GM19239 (cell line): ENCODE results near the gene EFCAB7.

Experiments
- DNase-seq: peaks from one replicate; pipeline ENCODE4 v3.0.0; 2011; ENCODE audit warnings: low spot score; ENCODE audit not compliant: insufficient read length
- FAIRE-seq: peaks from 2 replicates; lab custom pipeline; 2011; peaks lifted over from hg19 to GRCh38; lab: Jason Lieb, UNC

Gene EFCAB7

DNA sequence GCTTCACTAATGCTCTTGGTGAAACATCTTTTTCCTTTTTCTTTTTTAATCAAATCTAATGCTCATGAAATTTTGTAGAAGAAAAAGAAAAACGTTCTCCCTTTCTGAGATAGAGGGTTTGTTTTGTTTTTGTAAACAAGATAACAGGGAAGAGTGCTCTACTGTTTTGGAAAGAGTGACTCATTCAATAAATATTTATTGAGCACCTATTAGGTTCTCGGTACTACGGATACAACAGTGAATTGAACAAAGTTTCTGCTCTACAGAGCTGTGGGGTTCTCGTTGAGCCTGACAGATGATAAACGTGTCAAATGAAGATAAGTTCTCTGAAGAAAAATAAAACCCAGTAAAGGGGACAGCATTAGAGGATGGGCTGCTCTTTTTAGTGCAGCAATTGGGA, 76.9 kb downstream of the EFCAB7 start:
- FAIRE-seq = no peak
- no peak for DNase-seq

DNA sequence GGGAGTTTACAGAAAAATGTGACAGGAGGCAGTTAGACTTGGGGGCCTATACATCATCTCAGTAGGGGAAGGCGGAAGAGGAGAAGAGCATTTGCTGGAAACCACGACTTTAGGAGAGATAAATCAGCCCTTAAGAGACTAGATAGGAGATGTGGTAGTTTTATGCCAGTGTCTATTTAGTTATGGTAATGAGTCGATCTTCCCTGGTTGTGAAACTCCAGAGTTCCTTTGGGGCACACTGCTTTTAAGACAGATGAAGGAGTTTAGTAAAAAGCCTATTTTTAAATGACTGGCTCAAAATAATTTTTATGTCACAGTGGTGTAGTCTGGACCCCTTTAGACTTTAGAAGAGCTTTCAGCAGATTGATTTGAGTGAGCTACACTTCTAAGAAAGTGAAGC, 77.7 kb downstream of the EFCAB7 start:
- DNase-seq = no peak
- no peak for FAIRE-seq

DNA sequence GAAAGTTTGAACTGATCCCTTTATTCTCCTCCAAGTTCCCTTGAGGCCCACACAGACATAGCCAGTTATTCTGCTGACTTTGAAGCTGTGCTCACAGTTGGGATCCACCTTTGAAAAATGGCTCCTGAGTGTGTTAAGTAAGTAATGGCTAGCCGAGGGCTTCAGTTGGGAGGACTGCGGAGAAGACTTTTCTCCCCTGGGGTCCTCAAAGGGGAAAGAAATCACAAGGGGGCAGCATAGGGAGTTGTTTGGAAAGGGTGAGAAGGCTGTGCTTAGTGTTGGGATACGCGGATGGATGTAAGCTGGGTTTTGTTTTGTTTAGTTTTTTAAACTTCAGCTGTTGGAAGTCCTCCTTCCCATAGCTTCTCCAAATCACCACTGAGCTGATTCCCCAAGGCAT, 78.1 kb downstream of the EFCAB7 start:
- no peak for FAIRE-seq
- no peak for DNase-seq

DNA sequence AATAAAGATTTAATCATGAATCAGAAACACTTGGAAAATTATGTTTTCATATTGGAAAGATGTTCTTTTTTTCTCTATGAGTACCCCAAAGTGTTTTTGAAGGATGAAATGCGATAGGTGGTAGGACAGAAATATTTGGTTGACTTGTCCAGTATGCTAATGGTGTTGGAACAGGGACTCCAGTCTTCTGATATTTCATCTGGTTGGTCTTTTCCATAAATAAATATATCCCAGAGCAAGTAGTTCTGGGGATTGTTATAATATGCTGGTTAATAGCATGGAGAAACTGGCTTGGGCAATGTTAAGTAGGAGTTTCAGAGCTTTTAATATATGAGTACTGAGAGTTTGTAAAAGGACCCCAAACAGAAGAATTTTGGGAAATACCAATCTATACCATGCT, 78.6 kb downstream of the EFCAB7 start:
- no peak for FAIRE-seq
- DNase-seq = no peak

DNA sequence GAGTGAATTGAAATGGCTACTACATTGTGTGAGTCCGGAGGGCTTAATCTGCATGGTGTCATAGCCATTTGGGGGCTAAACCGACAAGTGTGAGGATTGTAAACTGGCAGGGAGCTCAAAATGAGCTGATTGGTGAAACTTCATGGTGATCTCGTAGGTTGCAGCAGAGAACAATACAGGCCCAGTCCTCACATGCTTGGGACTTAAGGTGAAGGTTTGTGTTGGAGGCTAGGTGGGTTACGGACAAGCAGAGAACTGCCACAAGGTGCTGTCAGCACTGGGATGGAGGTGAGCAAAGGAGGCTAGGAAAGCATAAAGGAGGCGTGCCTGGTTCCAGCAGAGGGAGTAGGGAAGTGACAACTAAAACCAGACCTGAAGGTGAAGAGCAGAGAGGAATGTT, 79.3 kb downstream of the EFCAB7 start:
- DNase-seq = no peak
- FAIRE-seq = no peak

DNA sequence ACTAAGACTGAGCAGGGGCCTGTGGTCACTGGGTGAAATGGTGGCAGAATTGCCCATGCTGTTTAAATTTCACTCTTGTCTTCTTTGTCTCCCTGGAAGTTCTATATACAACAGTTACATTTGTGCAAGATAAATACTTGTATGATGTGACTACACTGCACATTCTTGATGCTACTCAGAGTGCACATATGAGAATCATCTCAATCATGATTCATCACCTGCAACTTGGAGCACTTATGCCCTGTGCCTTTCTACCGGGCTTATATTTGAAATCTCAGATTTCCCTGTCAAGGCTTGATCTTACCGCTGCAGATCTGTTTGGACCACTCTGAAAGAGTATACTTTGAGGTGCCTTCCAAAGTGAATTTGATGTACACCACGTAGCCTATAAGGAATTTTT, 80.5 kb downstream of the EFCAB7 start:
- no peak for FAIRE-seq
- DNase-seq = no peak

DNA sequence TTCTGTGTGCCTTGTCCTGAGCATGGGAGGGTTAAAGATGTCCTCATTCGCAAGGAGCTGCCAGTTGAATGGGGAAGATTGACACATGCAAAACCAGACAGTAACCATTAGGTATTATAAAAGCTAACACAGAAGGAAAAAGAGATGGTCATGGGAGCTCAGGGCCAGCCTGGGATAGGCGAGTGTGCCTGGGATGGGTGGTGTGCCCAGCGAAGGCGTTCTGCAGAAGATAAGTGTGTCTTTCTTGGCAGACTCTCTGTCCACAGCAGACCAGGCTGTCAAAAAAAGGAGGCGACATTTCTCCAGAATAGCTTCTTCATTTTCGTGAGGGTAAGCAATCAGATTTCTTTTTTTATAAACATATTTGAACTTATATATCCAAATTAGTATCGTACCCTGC, 84.0 kb downstream of the EFCAB7 start:
- no peak for FAIRE-seq
- no peak for DNase-seq

DNA sequence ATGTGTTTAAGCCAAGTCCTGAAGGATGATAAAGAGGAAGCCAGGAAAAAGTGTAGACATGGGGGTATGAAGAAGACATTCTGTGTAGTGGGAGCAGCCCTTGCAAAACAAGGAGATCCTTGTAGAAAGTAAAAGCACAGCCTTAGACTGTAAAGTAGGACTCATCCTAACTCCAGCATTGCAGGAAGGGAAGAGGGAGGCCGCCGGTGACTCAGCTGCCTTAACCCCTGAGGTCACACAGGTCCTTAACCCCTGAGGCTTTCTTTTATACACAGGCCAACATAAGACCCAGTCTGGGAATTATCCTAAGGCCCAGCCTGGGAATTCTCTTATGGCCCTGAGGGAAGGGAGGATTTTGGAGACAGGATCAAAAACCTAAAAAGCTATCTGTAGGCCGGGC, 87.9 kb downstream of the EFCAB7 start:
- FAIRE-seq (no peak), DNase-seq (no peak)

DNA sequence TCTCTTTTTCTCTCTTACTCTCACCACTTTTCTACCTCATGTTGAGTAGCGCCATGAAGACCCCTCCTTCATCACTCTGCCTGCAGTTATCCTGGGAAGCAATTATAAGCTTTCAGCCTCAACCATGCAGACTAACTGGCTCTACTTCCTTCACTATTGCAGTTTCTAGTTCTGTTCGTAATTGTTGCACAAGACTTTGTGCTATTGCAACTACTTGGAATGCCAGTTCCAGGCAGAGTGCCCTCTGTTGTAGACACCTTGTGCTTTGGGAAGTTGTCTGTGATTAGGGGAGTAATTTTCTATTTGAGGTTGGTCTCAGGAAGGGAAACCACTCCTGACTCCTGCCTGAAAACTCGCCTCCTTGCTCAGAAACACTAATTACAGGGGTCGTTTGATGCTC, 89.2 kb downstream of the EFCAB7 start:
- FAIRE-seq = no peak
- no peak for DNase-seq

DNA sequence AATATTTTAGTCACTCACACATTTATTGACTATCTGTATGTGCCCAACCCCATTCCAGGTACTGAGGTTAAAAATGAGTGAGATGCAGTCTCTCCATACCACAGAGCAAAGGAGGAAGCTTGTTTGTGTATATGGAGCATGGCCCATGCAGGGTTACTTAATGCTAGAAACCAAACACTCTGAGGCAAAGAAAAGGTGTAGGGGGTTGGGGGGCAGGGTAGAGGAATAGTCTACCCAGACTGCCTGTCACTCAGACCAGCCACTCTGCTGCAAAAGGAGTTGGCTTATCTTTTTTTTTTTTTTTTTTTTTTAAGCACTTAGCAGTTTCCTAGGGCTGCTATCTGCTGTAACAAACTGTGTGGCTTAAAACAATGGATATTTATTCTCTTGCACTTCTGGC, 89.6 kb downstream of the EFCAB7 start:
- DNase-seq (no peak), FAIRE-seq (no peak)

DNA sequence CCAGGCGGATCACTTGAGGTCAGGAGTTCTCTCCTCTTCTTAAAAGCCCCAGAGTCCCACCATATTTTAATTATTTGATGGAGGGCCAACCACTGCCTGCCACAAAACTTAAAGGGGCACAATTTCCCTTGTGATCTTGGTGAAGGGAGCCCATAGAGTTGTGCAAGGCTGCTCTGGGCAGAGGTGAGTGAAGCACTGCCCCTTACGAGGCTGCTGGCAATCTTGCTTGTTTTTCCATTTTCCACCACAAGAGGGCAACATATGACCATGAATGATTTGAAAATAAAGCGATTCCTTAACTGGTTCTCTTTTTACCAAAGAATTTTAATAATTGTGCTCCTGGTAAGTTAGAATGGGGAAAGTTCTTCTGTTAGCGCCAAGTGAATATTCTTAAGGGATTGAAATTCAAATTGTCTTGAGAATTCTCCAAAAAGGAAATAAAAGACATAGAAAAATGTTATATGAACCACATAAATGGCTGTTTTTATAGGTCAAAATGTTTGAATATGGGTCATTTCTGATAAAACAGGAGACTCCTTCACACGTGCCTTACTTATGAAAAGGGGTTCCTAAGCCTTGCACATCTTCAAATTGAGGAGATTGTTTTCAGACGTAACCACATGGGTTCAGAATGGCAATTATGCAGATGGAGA, 92.6 kb downstream of the EFCAB7 start:
- peak; percentile 95 for FAIRE-seq
- DNase-seq = peak; percentile 32

DNA sequence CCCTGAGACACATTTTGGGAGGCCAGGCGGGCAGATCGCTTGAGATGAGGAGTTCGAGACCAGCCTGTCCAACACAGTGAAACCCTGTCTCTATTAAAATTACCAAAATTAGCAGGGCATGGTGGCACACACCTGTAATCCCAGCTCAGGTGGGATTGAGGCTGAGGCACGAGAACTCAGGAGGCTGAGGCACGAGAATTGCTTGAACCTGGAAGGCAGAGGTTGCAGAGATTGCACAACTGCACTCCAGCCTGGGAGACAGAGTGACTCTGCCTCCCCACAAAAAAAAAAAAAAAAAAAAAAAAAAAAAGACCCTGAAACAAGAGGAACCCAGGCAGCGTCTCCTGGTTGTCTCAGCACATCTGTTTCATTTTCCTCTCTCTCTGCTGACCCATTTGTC, 94.1 kb downstream of the EFCAB7 start:
- DNase-seq = no peak
- FAIRE-seq = no peak

DNA sequence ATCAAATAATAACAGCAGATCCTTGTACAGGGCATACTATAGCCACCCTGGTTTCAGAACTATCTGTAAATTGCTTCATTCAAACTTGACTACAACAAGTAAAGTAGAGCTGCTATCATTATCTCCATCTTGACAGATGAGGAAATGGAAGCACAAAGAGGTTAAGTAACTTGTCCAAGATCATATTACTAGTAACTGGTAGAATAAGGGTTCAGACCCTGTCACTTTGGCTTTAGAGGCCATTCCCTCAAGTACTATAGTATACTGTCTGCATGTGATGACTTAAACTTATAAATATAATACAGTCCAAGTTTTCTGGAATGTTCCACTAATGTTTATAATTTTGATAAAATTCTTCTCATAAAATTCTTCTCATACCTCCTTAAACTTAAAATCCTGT, 94.7 kb downstream of the EFCAB7 start:
- FAIRE-seq = no peak

DNA sequence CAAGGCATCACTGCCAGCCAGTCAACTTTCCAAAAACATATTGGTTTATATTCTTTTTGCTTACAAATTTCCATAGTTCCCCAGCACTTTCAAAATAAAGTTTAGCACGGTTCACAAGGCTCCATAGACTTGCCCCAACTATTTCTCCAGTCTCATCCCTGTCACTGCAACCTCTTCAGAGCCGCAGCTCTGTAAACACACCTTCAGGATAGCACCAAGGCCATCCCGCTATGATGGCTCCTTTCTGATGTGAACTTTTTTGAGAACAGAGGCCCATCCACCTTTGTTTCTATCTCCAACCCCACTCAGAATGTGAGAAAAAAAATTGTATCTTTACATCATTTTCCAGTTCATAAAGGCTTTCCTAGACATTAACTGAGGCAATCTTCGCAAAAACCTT, 96.2 kb downstream of the EFCAB7 start:
- FAIRE-seq = no peak

More for the DNA sequence above, 94.7 kb downstream of the EFCAB7 start:
- no peak for DNase-seq

DNA sequence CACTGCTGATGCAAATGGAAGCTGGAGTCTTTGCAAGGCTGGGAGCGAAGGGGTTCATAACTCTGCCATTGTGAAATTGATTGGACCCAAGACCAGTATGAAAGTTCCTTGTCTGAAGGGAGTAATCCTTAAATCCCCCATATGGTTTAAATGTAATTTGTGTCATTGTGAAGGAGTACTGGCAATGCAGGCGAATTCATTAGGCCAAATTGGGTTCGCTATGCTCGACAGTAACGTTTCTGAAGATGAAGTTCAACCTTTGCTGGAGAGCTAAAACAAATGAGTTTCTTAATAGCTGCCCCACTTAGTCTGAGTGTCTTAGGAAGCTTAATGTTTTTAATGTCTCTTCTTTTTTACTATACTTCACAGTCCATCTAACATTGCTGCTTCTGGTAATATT, 97.3 kb downstream of the EFCAB7 start:
- no peak for DNase-seq
- FAIRE-seq = no peak

More for the DNA sequence above, 96.2 kb downstream of the EFCAB7 start:
- no peak for DNase-seq

DNA sequence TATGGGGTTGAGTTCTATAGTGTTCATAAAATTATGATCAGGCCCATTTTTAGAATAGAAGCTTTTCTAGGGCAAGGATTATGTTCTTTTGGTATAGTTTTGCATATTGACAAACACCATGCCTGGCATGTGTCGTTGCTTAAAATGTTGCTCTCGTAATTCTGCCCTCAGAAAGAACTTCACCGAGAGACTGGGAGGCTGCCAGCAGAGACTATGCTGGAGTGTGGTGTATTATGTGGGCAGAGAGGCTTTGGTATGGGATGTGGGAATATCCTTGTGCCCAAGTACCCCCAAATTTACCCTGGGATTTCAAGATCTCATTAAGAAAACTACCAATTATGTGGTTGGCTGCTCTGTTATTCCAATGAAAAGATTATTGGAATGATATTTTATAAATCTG, 97.8 kb downstream of the EFCAB7 start:
- no peak for DNase-seq
- no peak for FAIRE-seq

DNA sequence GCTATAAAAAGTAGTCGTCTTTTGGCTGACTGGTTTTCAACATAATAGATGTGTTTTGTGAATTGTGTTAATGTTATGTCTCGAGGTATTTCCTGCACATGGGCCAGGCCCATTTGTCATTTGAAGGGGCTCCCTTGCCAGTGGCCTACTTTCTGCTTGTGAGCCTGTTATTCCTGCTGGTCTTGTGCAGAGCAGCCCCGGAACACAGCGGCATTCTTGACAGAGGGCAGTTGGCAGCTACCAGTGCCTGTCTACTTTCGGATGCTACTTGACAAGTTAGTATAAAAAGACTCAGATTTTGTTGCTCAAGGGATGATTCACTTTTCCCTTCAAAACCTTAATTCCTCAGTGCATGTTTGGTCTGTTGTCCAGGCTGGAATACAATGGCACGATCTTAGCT, 98.4 kb downstream of the EFCAB7 start:
- FAIRE-seq (no peak), DNase-seq (no peak)
